ENCODE data around the gene MAPK14.

MAPK14 gene

DNA sequence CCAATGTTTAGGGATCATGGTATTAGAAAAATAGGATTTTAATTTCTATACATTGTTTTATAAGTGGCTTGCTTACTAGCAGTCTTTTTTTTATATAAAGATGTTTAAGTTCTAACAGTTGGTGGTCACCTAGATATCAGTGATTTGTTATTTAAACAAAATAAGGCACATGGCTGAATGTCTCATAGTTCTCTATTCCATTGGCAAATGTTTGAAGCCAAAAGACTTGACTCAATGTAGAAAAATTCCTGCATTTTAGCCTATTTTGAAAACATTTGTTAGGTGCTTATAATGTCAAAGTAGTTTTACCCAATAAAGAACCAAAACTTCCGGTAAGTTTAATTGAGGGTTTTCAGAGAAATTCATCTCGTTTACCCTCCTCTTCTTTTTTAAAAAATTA lies 26.8 kb downstream of the MAPK14 start:
- H3K4me2 ChIP-seq (ENCODE audit: low read length), result no peak overlapping the region
- H3K79me2 ChIP-seq (ENCODE audit: control insufficient read depth, low read length), result peaks cover 47% of the 10 kb centered on the region
- peaks cover 7% of the 10 kb centered on the region for H4K20me1 ChIP-seq (ENCODE audit: control insufficient read depth, insufficient read depth, low read depth, low read length)
- H3K27ac ChIP-seq (ENCODE audit: low read depth, low read length), result no peak overlapping the region
- no peak for TF ChIP-seq EZH2phosphoT487 (IDR thresholded peaks at IDR 0.05; ENCODE audit: borderline replicate concordance, low read length)
- TF ChIP-seq, protein P1, sequence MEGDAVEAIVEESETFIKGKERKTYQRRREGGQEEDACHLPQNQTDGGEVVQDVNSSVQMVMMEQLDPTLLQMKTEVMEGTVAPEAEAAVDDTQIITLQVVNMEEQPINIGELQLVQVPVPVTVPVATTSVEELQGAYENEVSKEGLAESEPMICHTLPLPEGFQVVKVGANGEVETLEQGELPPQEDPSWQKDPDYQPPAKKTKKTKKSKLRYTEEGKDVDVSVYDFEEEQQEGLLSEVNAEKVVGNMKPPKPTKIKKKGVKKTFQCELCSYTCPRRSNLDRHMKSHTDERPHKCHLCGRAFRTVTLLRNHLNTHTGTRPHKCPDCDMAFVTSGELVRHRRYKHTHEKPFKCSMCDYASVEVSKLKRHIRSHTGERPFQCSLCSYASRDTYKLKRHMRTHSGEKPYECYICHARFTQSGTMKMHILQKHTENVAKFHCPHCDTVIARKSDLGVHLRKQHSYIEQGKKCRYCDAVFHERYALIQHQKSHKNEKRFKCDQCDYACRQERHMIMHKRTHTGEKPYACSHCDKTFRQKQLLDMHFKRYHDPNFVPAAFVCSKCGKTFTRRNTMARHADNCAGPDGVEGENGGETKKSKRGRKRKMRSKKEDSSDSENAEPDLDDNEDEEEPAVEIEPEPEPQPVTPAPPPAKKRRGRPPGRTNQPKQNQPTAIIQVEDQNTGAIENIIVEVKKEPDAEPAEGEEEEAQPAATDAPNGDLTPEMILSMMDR (IDR thresholded peaks at IDR 0.05; ENCODE audit: low read depth, low read length, poor library complexity, severe bottlenecking), result no peak
- H3K9me2 ChIP-seq (replicated peaks; ENCODE audit: control insufficient read depth, low read length), result no peaks in the 10 kb centered on the region
- H3K9me3 ChIP-seq (ENCODE audit: control insufficient read depth, insufficient read depth, low read length), result no peaks in the 10 kb centered on the region
- no peaks in the 10 kb centered on the region for H3K4me1 ChIP-seq (ENCODE audit: control insufficient read depth, low read length)
- H3F3A ChIP-seq (ENCODE audit: control insufficient read depth, insufficient read depth), result no peaks in the 10 kb centered on the region
- no peak overlapping the region for H3K4me3 ChIP-seq (ENCODE audit: low read length)
- H3K36me3 ChIP-seq (ENCODE audit: control insufficient read depth, low read length), result peaks cover 21% of the 10 kb centered on the region
- no peaks in the 10 kb centered on the region for H3K27me3 ChIP-seq (ENCODE audit: control insufficient read depth, low read length)

DNA sequence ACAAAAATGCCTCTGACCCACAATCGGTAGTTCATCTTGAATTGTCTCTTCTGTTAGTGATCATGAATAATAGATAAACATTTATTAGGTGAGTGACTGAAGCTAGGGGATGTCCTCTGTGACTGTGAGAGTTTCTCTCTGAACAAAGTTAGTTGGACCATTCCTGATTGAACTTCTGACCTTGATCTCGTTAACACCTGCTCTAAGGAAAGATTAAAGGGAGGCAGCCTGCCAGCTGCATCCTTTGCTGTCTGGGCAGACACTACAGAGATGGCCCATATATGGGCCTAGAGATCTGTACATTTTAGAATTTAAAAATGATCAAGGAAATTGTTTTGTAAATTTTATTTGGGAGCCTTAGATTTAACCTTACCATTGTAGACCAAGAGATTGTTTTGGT lies 27.3 kb downstream of the MAPK14 start:
- TF ChIP-seq EZH2phosphoT487 (IDR thresholded peaks at IDR 0.05; ENCODE audit: borderline replicate concordance, low read length), result no peak
- TF ChIP-seq, protein P1 (IDR thresholded peaks at IDR 0.05; ENCODE audit: low read depth, low read length, poor library complexity, severe bottlenecking), result no peak
- Histone ChIP-seq H3K36me3 (ENCODE audit: control insufficient read depth, low read length) (peaks cover 26% of the 10 kb centered on the region), H3K4me2 (ENCODE audit: low read length) (no peak overlapping the region), H3K79me2 (ENCODE audit: control insufficient read depth, low read length) (peaks cover 42% of the 10 kb centered on the region), H3K4me1 (ENCODE audit: control insufficient read depth, low read length) (no peaks in the 10 kb centered on the region), H4K20me1 (ENCODE audit: control insufficient read depth, insufficient read depth, low read depth, low read length) (peaks cover 4% of the 10 kb centered on the region), H3K9me2 (replicated peaks; ENCODE audit: control insufficient read depth, low read length) (no peaks in the 10 kb centered on the region), H3K9me3 (ENCODE audit: control insufficient read depth, insufficient read depth, low read length) (no peaks in the 10 kb centered on the region), H3K4me3 (ENCODE audit: low read length) (no peak overlapping the region), H3K27me3 (ENCODE audit: control insufficient read depth, low read length) (no peaks in the 10 kb centered on the region), H3F3A (ENCODE audit: control insufficient read depth, insufficient read depth) (no peaks in the 10 kb centered on the region), H3K27ac (ENCODE audit: low read depth, low read length) (no peak overlapping the region)

- Histone ChIP-seq H3K9me3 (ENCODE audit: control insufficient read depth, insufficient read depth, low read length) (no peaks in the 10 kb centered on the region), H3K9me2 (replicated peaks; ENCODE audit: control insufficient read depth, low read length) (no peaks in the 10 kb centered on the region), H3K36me3 (ENCODE audit: control insufficient read depth, low read length) (peaks cover 34% of the 10 kb centered on the region), H4K20me1 (ENCODE audit: control insufficient read depth, insufficient read depth, low read depth, low read length) (peaks cover 3% of the 10 kb centered on the region; the same call in 1 of the 2 replicates), H3K4me2 (ENCODE audit: low read length) (no peak overlapping the region), H3K27me3 (ENCODE audit: control insufficient read depth, low read length) (no peaks in the 10 kb centered on the region), H3K79me2 (ENCODE audit: control insufficient read depth, low read length) (peaks cover 30% of the 10 kb centered on the region), H3K27ac (ENCODE audit: low read depth, low read length) (no peak overlapping the region), H3K4me1 (ENCODE audit: control insufficient read depth, low read length) (no peaks in the 10 kb centered on the region), H3F3A (ENCODE audit: control insufficient read depth, insufficient read depth) (no peaks in the 10 kb centered on the region), H3K4me3 (ENCODE audit: low read length) (no peak overlapping the region)
- no peak for TF ChIP-seq EZH2phosphoT487 (IDR thresholded peaks at IDR 0.05; ENCODE audit: borderline replicate concordance, low read length)
- TF ChIP-seq, protein P1 (IDR thresholded peaks at IDR 0.05; ENCODE audit: low read depth, low read length, poor library complexity, severe bottlenecking), result no peak
Observed at GRCh38 chr6:36056178-36056577, 28.6 kb downstream of the MAPK14 start.
